ENCODE data around the gene HRG. TPM values are rescaled to one million over a fixed set of nuclear protein-coding genes. Genes with fewer than 3 reads are reported as not detected.

HRG gene
- total and polyA plus RNA-seq, 2 of the 4 experiments (the other 2 are of a cell fraction): not detected

- no peaks in the 10 kb centered on the region for H3K9me1 ChIP-seq (ENCODE audit: insufficient read depth, low read length)
- no peak overlapping the region for H3K9ac ChIP-seq (ENCODE audit: low read depth, low read length)
- H3K79me1 ChIP-seq (ENCODE audit: low read depth in 1 of 2, low read length in 2 of 2): no peaks in the 10 kb centered on the region
- no peak overlapping the region for H2AK5ac ChIP-seq (ENCODE audit: low read depth, low read length)
- BruUV-seq (replicated peaks): no TSS peak
- no peak overlapping the region for H2BK20ac ChIP-seq (ENCODE audit: low read depth, low read length)
- H2BK120ac ChIP-seq (ENCODE audit: low read depth, low read length): no peak overlapping the region
- ATAC-seq (ENCODE audit: low read depth): no peak
- no peak overlapping the region for H2BK5ac ChIP-seq (ENCODE audit: low read depth, low read length, poor library complexity, severe bottlenecking)
- no peak overlapping the region for H4K91ac ChIP-seq (ENCODE audit: insufficient read depth, low read depth, low read length)
- in situ Hi-C loops (cut with MboI; ENCODE audit: low sequenced_read_pairs) (no loop called here), dilution Hi-C loops (cut with HindIII; ENCODE audit: low sequenced_read_pairs, unreplicated experiment) (no loop called here), intact Hi-C loops (cut with micrococcal nuclease) (no loop called here)
- no peaks in the 10 kb centered on the region for H4K20me1 ChIP-seq (ENCODE audit: insufficient read depth, low read length)
- POLR2A ChIA-PET (ENCODE audit: unreplicated experiment): no interaction called here
- TF ChIP-seq MAFK (IDR thresholded peaks at IDR 0.05; ENCODE audit: low read depth, low read length): no peak
- CTCF ChIA-PET: no interaction called here
- no peak overlapping the region for H3K18ac ChIP-seq (ENCODE audit: low read depth, low read length)
- H2AK9ac ChIP-seq (replicated peaks; ENCODE audit: low read depth, low read length, poor library complexity): no peak overlapping the region
- H3K23ac ChIP-seq (ENCODE audit: low read depth, low read length): no peak overlapping the region
- no peak overlapping the region for H4K5ac ChIP-seq (ENCODE audit: low read depth, low read length)
- H3K36me3 ChIP-seq (ENCODE audit: control insufficient read depth, insufficient read depth, low read length): no peaks in the 10 kb centered on the region
- H3K4me2 ChIP-seq (ENCODE audit: low read depth, low read length): no peak overlapping the region
- no peak overlapping the region for H2AFZ ChIP-seq (replicated peaks; ENCODE audit: low read length, poor library complexity)
- H3K4me3 ChIP-seq (ENCODE audit: insufficient read depth, low read depth, low read length): no peak overlapping the region
- H3K27me3 ChIP-seq (ENCODE audit: control insufficient read depth, insufficient read depth, low read length): peaks cover 10% of the 10 kb centered on the region
- H3K4ac ChIP-seq (ENCODE audit: low read depth, low read length): no peak overlapping the region
- no peak overlapping the region for H2BK15ac ChIP-seq (ENCODE audit: low read depth, low read length)
- H3K56ac ChIP-seq (ENCODE audit: extremely low read depth, insufficient read depth, low read length): no peak overlapping the region
- no peak overlapping the region for H4K8ac ChIP-seq (ENCODE audit: low read depth in 2 of 2, low read length in 2 of 2)
- H3K9me3 ChIP-seq (ENCODE audit: control insufficient read depth, insufficient read depth, low read length): no peaks in the 10 kb centered on the region
- H3K14ac ChIP-seq (replicated peaks; ENCODE audit: low read depth, low read length): no peak overlapping the region
- DNase-seq: no peak
- H3K27ac ChIP-seq (ENCODE audit: insufficient read depth, low read length): no peak overlapping the region
- WGBS, 2 experiments (ENCODE audit: extremely low coverage in 2 of 2, insufficient read length in 1 of 2): 81% methylated on average over 6 of the region's 7 CpGs; no CpG with 5 or more reads in 1 of the 2 experiments
- H3K4me1 ChIP-seq (ENCODE audit: control insufficient read depth, insufficient read depth, low read length): no peaks in the 10 kb centered on the region
Observed at GRCh38 chr3:186636536-186636935, 29.3 kb upstream of the HRG start.
